AG10803 (cell line): ENCODE results near the gene RPUSD2.

ENCODE experiments used
- DNase-seq: peaks from one replicate; pipeline ENCODE4 v3.0.0; 2010; ENCODE audit warnings: low read depth
- H3K4me3 ChIP-seq: 2 replicates; pipeline ENCODE4 v1.5.1; 2011; ENCODE audit warnings: mild to moderate bottlenecking, low read length, control low read depth
- TF ChIP-seq, protein P1 (sequence below): conservative IDR thresholded peaks from 2 replicates; pipeline ENCODE4 v1.5.1; 2011; ENCODE audit warnings: mild to moderate bottlenecking, low read length, control low read depth, inconsistent platforms

RPUSD2 gene

GRCh38 chr15:40550341-40551037 is 18.6 kb upstream of the RPUSD2 start:
- DNase-seq = no peak
- no peak overlapping the region for H3K4me3 ChIP-seq
- TF ChIP-seq, protein P1, sequence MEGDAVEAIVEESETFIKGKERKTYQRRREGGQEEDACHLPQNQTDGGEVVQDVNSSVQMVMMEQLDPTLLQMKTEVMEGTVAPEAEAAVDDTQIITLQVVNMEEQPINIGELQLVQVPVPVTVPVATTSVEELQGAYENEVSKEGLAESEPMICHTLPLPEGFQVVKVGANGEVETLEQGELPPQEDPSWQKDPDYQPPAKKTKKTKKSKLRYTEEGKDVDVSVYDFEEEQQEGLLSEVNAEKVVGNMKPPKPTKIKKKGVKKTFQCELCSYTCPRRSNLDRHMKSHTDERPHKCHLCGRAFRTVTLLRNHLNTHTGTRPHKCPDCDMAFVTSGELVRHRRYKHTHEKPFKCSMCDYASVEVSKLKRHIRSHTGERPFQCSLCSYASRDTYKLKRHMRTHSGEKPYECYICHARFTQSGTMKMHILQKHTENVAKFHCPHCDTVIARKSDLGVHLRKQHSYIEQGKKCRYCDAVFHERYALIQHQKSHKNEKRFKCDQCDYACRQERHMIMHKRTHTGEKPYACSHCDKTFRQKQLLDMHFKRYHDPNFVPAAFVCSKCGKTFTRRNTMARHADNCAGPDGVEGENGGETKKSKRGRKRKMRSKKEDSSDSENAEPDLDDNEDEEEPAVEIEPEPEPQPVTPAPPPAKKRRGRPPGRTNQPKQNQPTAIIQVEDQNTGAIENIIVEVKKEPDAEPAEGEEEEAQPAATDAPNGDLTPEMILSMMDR = no peak

DNA sequence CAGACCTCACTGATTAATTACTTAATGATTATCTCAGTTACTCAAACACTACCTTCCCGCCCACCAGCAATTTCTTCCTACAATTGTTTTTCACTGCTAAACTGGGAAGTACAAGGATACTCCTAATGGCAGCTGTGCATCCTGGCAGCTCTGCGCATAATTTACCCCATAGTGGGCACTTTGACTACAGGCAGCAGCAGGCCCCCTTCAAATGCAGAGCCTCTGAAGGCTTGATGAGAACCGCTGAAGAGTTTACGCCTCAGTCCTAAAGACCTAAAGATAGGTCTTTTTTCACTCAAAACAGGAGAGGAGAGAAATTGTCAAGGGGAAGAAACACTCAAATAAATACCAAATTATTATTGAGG is 15.0 kb upstream of the RPUSD2 start:
- no peak overlapping the region for H3K4me3 ChIP-seq
- no peak for DNase-seq
- TF ChIP-seq, protein P1 = no peak

- no peak for DNase-seq
- TF ChIP-seq, protein P1 = no peak
- H3K4me3 ChIP-seq = no peak overlapping the region
These were observed 13.2 kb upstream of the RPUSD2 start for GRCh38 chr15:40555876-40556275.

DNA sequence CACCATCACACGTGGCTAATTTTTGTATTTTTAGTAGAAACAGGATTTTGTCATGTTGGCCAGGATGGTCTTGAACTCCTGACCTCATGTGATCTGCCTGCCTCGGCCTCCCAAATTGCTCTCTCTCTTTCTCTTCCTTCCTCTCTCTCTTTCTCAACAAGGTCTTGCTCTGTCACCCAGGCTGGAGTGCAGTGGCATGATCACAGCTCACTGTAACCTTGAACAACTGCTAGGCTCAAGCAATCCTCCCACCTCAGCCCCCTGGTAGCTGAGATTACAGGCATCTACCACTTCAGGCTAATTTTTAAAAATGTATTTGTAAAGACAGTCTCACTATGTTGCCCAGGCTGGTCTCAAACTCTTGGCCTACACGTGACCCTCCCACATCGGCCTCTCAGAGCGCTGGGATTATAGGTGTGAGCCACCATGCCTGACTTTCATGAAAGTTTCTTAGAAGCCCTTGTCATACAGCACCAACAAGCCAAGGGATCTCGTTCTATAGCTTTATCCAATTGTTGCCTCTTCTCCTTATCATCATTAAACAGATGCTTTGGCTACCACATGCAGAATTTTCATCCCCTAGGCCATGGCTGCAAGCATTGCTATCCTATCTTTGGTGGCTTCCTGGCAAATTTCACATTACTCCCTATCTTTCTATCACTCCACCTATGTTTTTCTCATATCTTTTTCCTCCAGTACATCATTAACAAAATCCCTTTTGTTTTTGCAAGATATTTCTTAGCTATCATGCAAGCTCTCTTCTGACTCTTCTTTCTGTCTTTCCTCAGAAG is 10.0 kb upstream of the RPUSD2 start:
- TF ChIP-seq, protein P1 = no peak
- no peak for DNase-seq
- H3K4me3 ChIP-seq = no peak overlapping the region

GRCh38 chr15:40562691-40563090 is 6.4 kb upstream of the RPUSD2 start:
- H3K4me3 ChIP-seq = no peak overlapping the region
- TF ChIP-seq, protein P1 = no peak

DNA sequence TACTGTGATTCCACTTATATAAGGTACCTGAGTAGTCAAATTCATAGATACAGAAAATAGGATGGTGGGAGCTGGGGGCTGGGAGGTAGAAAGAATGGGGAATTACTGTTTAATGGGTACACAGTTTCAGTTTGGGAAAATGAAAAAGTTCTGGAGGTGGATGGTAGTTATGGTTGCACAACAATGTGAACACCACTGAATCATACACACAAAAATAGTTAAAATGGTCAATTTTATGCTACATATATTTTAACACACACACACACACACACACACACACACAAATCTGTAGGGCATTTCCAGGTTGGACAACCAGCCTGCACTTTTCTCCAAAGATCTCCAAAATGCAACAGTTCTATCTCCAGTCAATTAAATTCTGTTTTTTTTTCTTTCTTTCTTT is 5.7 kb upstream of the RPUSD2 start:
- no peak for DNase-seq
- TF ChIP-seq, protein P1 = no peak
- H3K4me3 ChIP-seq = no peak overlapping the region

More at GRCh38 chr15:40562691-40563090, 6.4 kb upstream of the RPUSD2 start:
- peak; percentile 16 for DNase-seq
